HG02852 (cell line): ENCODE results near the gene ZNF700.
"Not testable (repeated sequence)": the region's sequence is repeated elsewhere in the genome, so short reads cannot be mapped to it uniquely, and the experiment has no call there.

ENCODE experiments used
- ATAC-seq: cut with Tn5 transposase; IDR thresholded peaks from one replicate; pipeline ENCODE4 v1.9.1; 2021; ENCODE audit warnings: mild to moderate bottlenecking, moderate library complexity; ENCODE audit not compliant: unreplicated experiment

The ZNF700 gene

GRCh38 chr19:11987405-11988281 lies 62.7 kb downstream of the ZNF700 start:
- peak; percentile 92 for ATAC-seq

GRCh38 chr19:11989112-11989456 lies 64.2 kb downstream of the ZNF700 start:
- no peak for ATAC-seq

- ATAC-seq = not testable (repeated sequence)
Observed at GRCh38 chr19:11991921-11992320, 67.0 kb downstream of the ZNF700 start.

GRCh38 chr19:11995174-11995573 lies 70.3 kb downstream of the ZNF700 start:
- no peak for ATAC-seq
